Kidney epithelial cell (primary cell): Measurements from ENCODE around the gene KDM4E. TPM values are rescaled to one million over a fixed set of nuclear protein-coding genes. Genes with fewer than 3 reads are reported as not detected.
"Not testable (repeated sequence)": the region's sequence is repeated elsewhere in the genome, so short reads cannot be mapped to it uniquely, and the experiment has no call there.

Source experiments
- DNase-seq: peaks from one replicate; pipeline ENCODE4 v3.0.0-alpha.2; 2010; ENCODE audit warnings: low read depth
- H3K27me3 ChIP-seq: 2 replicates; pipeline ENCODE4 v1.6.0; 2011; ENCODE audit warnings: low read length; ENCODE audit not compliant: control insufficient read depth, insufficient read depth
- H3K36me3 ChIP-seq: 2 replicates; pipeline ENCODE4 v1.5.1; 2011; ENCODE audit warnings: low read length; ENCODE audit not compliant: control insufficient read depth, insufficient read depth
- H3K4me3 ChIP-seq: 2 replicates; pipeline ENCODE4 v1.5.1; 2011; ENCODE audit warnings: low read depth, mild to moderate bottlenecking, control low read depth, low read length
- total RNA-seq: library from RNA; depleted of rRNA; stranded (reverse); fragments of >200 nt; gene quantifications from 2 replicates; pipeline ENCODE4 v1.2.3, GENCODE V29; 2015
- TF ChIP-seq, protein P1 (sequence below): IDR thresholded peaks from 2 replicates; pipeline ENCODE4 v1.5.1; 2011; ENCODE audit warnings: mild to moderate bottlenecking, moderate library complexity, low read length, control low read depth, inconsistent platforms; ENCODE audit not compliant: insufficient read depth, poor library complexity, severe bottlenecking

Gene KDM4E
- total RNA-seq, 1 donor from 2014 or later, result not detected

DNA sequence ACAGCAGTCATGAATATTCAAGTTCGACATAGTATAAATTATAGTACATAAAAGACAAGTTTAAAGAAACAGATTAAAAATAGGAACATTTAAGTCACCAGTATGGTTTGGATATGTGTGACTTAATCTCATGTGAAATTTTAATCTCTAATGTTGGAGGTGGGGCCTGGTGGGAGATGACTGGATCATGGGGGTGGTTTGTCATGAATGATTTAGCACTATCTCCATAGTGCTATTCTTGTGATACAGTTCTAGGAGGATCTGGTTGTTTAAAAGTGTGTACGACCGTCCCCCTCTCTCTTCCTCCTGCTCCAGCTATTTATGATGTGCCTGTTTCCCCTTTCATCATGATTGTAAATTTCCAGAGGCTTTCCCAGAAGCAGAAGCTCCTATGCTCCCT, 3.3 kb downstream of the KDM4E start:
- DNase-seq, result no peak
- Histone ChIP-seq H3K27me3 (no peaks in the 10 kb centered on the region), H3K36me3 (no peaks in the 10 kb centered on the region), H3K4me3 (no peak overlapping the region)
- TF ChIP-seq, protein P1, sequence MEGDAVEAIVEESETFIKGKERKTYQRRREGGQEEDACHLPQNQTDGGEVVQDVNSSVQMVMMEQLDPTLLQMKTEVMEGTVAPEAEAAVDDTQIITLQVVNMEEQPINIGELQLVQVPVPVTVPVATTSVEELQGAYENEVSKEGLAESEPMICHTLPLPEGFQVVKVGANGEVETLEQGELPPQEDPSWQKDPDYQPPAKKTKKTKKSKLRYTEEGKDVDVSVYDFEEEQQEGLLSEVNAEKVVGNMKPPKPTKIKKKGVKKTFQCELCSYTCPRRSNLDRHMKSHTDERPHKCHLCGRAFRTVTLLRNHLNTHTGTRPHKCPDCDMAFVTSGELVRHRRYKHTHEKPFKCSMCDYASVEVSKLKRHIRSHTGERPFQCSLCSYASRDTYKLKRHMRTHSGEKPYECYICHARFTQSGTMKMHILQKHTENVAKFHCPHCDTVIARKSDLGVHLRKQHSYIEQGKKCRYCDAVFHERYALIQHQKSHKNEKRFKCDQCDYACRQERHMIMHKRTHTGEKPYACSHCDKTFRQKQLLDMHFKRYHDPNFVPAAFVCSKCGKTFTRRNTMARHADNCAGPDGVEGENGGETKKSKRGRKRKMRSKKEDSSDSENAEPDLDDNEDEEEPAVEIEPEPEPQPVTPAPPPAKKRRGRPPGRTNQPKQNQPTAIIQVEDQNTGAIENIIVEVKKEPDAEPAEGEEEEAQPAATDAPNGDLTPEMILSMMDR, result no peak

DNA sequence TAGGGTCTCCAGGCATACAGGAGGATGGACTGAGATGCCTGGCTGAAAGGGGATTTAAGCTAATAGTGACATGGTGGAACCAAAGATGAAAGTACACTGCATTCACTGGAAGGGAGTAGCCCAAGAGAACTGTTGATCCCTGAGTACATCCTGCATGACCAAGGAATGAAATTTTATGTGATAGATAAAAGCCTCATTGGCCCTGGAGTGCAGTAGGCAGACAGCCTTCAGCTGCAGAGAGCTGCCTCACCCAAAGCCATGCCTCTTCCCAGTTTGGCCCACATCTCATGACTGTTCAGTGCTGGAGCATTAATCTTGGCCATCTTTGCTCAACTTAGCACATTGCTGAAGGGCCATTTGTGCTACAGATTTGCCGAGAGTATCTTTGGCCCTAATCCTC, 8.0 kb downstream of the KDM4E start:
- DNase-seq, result no peak
- no peak overlapping the region for H3K4me3 ChIP-seq
- TF ChIP-seq, protein P1, result no peak
- no peaks in the 10 kb centered on the region for H3K36me3 ChIP-seq
- no peaks in the 10 kb centered on the region for H3K27me3 ChIP-seq

DNA sequence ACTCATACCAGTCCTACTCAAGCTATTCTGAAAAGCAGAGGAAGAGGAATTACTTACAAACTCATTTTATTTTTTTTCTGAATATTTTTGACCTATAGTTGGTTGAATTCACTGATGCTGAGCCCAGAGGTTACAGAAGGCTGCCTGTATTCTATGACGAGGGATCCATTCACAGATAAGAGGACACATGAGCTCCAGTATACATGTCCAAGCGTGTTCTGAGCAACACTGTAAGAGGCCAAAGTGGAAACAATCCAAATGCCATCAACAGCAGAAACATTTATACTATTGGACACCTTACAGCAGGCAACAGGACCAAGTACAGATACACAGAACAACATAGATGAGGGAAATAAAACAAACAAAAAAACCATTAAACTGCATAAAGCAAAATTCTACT, 10.3 kb downstream of the KDM4E start:
- DNase-seq, result no peak
- Histone ChIP-seq H3K36me3 (no peaks in the 10 kb centered on the region), H3K27me3 (no peaks in the 10 kb centered on the region), H3K4me3 (no peak overlapping the region)
- TF ChIP-seq, protein P1, result no peak

DNA sequence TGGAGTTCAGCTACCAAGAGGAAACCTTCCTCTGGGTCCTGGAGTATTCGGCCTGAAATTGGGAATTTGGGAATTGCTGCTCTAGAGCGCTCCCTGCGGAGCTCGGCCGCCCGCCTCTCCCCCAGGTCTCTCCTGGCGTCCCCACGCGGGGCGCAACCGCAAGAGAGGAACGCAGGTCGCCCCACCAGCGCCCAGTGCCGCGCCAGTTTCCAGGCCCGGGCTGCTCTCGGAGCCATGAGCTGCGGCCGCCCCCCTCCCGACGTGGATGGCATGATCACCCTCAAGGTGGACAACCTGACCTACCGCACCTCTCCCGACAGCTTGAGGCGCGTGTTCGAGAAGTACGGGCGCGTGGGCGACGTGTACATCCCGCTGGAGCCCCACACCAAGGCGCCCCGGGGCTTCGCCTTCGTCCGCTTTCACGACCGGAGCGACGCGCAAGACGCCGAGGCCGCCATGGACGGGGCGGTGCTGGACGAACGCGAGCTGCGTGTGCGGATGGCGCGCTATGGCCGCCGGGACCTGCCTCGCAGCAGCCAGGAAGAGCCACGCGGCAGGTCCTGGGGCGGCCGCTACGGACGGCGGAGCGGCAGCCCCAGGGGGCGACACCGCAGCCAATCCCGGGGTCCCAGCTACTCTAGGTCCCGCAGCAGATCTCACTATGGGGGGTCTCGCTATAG, 12.4 kb downstream of the KDM4E start:
- not testable (repeated sequence) for H3K36me3 ChIP-seq, DNase-seq, H3K27me3 ChIP-seq
- TF ChIP-seq, protein P1, result peak; percentile 21
- peak overlapping the region; percentile 38 for H3K4me3 ChIP-seq

DNA sequence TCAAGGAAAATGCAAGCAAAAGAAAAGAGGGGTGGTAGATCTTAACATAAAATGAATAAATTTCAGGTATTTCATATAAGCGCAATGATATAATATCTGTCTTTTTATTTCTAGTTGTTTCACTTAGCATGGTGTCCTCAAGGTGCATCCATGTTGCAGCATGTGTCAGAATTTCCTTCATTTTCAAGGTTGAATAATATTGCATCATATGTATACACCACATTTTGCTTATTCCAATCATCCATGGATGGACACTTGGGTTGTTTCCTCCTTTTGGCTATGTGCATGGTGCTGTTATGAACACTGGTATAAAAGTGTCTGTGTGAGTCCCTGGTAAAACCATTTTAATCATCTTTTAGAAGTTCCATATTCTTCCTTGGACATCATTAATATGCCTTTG, 17.2 kb downstream of the KDM4E start:
- TF ChIP-seq, protein P1, result no peak
- Histone ChIP-seq H3K27me3 (peaks cover 5% of the 10 kb centered on the region), H3K36me3 (no peaks in the 10 kb centered on the region), H3K4me3 (no peak overlapping the region)
- DNase-seq, result no peak

DNA sequence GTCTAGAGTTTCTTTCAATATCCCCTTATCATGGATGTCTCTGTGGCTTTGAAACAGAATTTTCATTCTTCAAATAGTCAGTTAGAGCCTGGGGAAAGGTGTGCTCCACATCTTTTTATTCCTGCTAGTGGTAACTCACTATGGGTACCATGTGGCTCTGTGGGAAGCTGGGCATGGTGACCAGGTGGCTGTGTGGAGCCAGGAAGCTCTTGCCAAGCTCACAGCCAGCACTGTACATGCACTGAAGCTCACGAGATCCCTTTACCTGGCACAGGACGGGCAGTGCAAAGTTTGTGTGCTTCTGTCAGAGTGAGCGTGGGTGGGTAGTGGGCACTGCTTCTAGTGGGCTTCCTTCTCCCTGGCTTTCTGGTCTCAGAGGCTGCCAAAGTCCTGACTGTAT, 17.8 kb downstream of the KDM4E start:
- no peaks in the 10 kb centered on the region for H3K36me3 ChIP-seq
- H3K4me3 ChIP-seq, result no peak overlapping the region
- TF ChIP-seq, protein P1, result no peak
- no peak for DNase-seq
- peaks cover 5% of the 10 kb centered on the region for H3K27me3 ChIP-seq
